DMS153 treated with DMSO at 0.1 percent for 48 hours (cell line): ENCODE results near the gene CTSW.

Source experiments
- DNase-seq: peaks from one replicate; lab custom pipeline; 2025; ENCODE audit not compliant: unreplicated experiment; lab: John Stamatoyannopoulos, UW

The CTSW gene

DNA sequence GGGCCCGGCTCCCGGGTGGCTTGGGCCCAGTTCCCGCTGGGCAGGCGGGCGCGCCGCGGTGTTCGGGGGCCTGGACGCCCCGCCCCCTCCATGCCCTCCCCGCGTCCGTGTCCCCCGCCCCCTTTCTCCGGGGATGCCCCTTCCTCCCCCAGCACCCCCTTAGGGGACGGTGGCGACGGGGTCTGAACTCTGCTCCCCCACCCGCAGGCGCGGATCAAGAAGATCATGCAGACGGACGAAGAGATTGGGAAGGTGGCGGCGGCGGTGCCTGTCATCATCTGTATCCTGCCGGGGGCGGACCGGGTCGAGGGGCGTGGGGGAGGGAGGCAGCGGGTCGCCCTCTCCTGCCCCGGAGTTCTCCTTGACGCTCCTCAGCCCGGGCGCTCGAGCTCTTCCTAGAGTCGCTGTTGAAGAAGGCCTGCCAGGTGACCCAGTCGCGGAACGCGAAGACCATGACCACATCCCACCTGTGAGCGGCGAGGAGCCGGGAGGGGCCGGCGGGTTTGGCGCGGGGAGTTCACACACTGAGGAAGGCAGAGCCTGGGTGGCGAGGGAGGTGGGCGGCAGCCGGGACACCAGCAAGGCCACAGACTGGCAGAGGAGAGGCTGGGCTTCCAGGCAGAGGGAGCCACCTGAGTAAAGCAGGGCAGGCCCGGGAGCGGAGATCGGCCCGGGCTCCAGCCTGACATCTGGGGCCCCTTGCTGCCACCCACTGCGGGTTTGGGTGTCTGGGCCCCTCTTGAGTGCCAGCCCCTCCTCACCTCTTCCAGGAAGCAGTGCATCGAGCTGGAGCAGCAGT, 40.1 kb downstream of the CTSW start:
- DNase-seq: no peak

DNA sequence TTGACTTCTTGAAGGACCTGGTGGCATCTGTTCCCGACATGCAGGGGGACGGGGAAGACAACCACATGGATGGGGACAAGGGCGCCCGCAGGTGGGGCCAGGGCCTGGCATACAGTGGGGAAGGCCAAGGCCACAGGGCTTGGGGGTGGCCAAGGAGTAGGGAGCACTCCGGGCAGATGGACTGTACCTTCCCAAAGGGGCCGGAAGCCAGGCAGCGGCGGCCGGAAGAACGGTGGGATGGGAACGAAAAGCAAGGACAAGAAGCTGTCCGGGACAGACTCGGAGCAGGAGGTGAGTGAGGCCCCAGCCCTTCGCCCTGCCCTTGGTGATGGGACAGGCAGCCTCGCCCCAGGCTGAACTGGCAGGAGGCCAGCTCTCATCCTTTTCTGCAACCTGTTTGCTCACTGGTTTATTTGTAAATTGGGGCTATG, 40.8 kb downstream of the CTSW start:
- no peak for DNase-seq

DNA sequence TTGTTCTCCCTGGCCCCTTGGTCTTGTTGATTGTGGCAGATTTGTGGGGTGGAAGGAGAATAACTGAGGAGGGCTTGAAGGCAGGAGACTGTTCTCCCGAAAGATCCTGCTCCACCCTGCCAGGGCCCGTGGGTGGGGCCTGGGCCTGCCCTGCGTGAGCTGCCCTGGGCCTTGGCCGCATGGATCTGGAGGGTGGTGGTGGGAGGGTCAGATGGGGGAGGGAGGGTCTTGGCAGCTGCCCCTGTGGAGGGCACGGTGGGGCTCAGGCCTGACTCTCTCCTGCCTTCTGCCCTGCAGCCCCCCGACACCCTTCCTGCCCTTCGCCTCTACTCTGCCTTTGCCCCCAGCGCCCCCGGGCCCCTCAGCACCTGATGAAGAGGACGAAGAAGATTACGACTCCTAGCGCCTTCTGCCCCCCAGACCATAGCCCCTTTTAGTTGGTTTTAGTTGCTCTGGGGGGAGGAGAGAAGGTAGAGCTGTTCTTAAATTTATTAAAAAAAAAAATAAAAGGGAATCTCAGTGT, 41.5 kb downstream of the CTSW start:
- DNase-seq: no peak

DNA sequence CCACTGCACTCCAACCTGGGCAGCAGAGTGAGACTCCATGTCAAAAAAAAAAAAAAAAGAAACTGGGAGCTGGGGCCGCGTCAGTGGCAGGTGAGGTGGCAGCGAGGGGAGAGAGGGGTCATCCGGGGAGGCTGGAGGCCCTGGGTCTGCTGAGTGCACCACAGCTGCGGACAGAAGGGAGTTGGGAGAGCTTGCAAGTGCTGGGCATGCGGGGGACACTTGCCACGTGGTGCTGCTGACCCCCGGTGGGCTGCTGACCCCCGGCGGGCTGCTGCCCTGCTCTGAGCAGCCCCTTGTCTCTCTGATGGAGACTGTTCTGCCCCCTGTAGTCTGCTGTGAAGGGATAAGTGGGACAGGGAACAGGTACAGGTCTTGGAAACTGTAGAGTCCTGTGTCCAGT, 42.2 kb downstream of the CTSW start:
- DNase-seq: no peak

DNA sequence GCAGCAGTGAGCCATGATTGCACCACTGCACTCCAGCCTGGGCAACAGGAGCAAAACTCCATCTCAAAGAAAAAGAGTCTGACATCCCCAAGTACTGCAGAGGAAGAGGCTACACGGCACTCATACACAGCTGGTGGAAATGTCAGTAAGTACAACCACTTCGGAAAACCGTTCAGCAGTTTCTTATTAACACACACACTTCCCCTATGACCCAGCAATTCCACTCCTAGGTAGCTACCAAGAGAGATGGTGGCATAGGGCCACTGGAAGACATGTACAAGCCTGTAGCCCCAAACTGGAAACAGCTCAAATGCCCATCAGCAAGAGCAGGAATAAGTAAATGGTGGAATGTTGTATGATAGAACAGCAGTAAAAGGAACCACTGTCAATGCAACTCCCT, 42.9 kb downstream of the CTSW start:
- no peak for DNase-seq

DNA sequence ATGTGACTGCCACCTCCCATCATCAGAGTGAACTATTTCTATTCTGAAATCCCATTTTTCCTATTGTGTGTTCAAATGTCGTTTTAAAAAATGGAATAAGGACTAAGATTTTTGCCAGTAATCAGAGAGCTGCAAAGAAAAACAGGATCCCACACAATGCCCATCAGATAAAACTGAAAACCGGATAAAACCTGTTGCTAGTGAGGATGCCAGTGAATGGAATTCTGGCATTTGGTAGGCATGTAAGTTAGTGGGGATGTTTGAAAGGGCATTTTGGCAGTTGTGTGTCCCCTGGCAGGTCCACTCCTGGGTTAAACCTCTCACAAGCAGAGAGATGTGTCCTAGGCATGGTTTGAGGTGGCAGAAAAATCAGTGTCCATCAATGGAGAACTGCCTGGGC, 45.8 kb downstream of the CTSW start:
- DNase-seq: no peak

DNA sequence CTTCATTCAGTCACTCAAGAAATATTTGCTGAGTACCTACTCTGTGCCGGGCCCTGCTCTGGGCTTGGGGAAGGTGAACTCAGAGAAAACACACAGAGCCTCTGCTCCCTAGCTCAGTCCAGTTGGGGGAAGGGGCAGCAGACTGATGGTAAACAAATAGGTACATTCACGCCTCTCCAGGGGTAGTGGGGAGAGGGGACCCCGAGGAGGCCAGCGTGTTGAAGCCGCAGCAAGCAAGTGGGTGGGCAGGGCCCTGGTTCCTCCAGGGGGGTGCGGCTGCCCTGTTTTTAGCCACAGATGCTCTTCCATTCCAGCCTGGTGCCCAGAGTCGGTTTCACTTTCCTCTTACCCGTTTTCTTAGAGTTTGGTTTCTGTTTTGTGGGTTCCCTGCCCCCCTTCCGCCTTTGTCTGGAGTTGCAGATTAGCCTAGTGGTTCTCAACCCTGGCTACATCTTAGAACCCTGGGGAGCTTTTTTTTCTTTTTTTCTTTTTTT, 48.3 kb downstream of the CTSW start:
- no peak for DNase-seq

DNA sequence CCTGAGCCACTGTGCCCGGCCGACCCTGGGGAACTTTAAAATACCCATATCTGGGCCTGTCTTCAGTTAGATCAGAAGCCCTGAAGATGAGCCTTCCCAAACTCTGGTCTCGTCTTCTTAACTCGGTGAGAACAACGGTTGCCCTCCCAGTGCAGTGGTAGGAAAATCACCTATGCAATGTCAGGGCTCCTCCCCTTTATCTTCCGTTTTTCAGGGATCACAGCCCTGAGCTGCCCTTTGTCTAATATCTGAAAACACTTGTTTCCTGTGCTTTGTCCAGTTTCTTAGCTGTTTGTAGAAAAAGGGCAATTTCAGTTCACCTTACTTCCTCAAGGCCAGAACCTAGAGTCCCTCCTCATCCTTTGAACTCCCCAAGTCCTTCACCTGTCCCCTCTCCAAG, 49.0 kb downstream of the CTSW start:
- DNase-seq: no peak

DNA sequence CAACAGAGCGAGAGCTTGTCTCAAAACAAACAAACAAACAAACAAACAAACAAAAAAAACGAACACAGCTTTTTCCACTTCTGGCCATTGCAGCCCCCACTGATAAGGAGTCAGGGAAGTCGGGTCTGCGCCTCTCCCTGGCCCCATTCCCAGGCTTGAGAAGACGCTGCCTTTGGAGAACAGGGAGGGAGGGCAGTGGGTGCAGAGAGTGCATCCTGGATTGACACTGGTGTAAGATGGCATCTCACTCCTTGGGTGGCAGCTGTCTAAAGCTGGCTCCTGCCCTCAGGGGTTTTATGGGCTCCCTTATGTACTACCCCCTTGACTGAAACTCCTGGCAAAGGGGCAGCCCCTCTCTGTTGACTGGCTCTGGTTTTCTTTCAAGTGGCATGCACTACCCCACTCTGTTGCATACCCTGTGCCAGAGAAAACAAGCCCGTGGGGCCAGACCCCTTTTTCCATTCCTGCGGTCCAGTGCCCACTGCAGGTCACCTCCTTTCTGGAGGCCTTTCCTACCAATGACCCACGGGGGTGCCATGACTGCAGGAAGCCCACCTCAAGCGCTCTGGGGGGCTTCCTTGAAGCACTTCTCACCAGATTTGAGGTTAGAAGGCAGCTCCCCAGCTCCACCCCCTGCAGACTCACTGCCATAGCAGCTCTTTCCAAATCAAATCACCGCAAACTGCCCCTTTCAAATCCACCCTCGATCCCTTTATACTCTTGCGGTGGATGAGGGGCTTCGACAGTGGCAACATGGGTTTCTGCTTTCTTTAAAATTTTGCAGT, 52.3 kb downstream of the CTSW start:
- DNase-seq: no peak

DNA sequence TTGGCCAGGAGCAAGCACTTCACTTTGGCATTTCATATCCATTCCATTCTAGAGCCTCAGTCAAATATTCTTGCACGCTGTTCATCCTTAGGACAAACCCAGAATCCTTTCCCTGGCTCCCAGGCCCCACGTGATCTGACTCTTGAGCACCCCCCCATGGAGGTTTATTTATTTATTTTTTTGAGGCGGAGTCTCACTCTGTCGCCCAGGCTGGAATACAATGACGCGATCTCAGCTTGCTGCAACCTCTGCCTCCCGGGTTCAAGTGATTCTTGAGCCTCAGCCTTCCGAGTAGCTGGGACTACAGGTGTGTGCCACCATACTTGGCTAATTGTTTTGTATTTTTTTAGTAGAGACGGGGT, 52.9 kb downstream of the CTSW start:
- DNase-seq: no peak
